ENCODE results near the gene GAP43.
"Not testable (repeated sequence)": the region's sequence is repeated elsewhere in the genome, so short reads cannot be mapped to it uniquely, and the experiment has no call there.

Gene GAP43

GRCh38 chr3:115692887-115693524, 69.7 kb downstream of the GAP43 start:
- H3K4me3 ChIP-seq (ENCODE audit: low read depth, low read length), result no peak overlapping the region

- H3K4me3 ChIP-seq (ENCODE audit: low read depth, low read length), result no peak overlapping the region
Measured at GRCh38 chr3:115693868-115694267, 70.6 kb downstream of the GAP43 start.

GRCh38 chr3:115695090-115695489, 71.8 kb downstream of the GAP43 start:
- H3K4me3 ChIP-seq (ENCODE audit: low read depth, low read length), result no peak overlapping the region

GRCh38 chr3:115697263-115698053, 74.1 kb downstream of the GAP43 start:
- H3K4me3 ChIP-seq (ENCODE audit: low read depth, low read length), result no peak overlapping the region

- H3K4me3 ChIP-seq (ENCODE audit: low read depth, low read length), result no peak overlapping the region
Measured at GRCh38 chr3:115698851-115699591, 75.7 kb downstream of the GAP43 start.

- H3K4me3 ChIP-seq (ENCODE audit: low read depth, low read length), result no peak overlapping the region
Measured at GRCh38 chr3:115699706-115700105, 76.4 kb downstream of the GAP43 start.

- H3K4me3 ChIP-seq (ENCODE audit: low read depth, low read length), result no peak overlapping the region
Measured at GRCh38 chr3:115702598-115702997, 79.3 kb downstream of the GAP43 start.

- H3K4me3 ChIP-seq (ENCODE audit: low read depth, low read length), result no peak overlapping the region
Measured at GRCh38 chr3:115704661-115705338, 81.5 kb downstream of the GAP43 start.

GRCh38 chr3:115706311-115706829, 83.1 kb downstream of the GAP43 start:
- H3K4me3 ChIP-seq (ENCODE audit: low read depth, low read length), result no peak overlapping the region

GRCh38 chr3:115708540-115708939, 85.2 kb downstream of the GAP43 start:
- no peak overlapping the region for H3K4me3 ChIP-seq (ENCODE audit: low read depth, low read length)

GRCh38 chr3:115709093-115709492, 85.8 kb downstream of the GAP43 start:
- no peak overlapping the region for H3K4me3 ChIP-seq (ENCODE audit: low read depth, low read length)

- H3K4me3 ChIP-seq (ENCODE audit: low read depth, low read length), result no peak overlapping the region
Measured at GRCh38 chr3:115709931-115710330, 86.6 kb downstream of the GAP43 start.

- no peak overlapping the region for H3K4me3 ChIP-seq (ENCODE audit: low read depth, low read length)
Measured at GRCh38 chr3:115710799-115711198, 87.5 kb downstream of the GAP43 start.

GRCh38 chr3:115712871-115713270, 89.6 kb downstream of the GAP43 start:
- no peak overlapping the region for H3K4me3 ChIP-seq (ENCODE audit: low read depth, low read length)

GRCh38 chr3:115713284-115713683, 90.0 kb downstream of the GAP43 start:
- no peak overlapping the region for H3K4me3 ChIP-seq (ENCODE audit: low read depth, low read length)

GRCh38 chr3:115715241-115715745, 92.0 kb downstream of the GAP43 start:
- H3K4me3 ChIP-seq (ENCODE audit: low read depth, low read length), result no peak overlapping the region

- H3K4me3 ChIP-seq (ENCODE audit: low read depth, low read length), result no peak overlapping the region
Measured at GRCh38 chr3:115720983-115721382, 97.7 kb downstream of the GAP43 start.

- no peak overlapping the region for H3K4me3 ChIP-seq (ENCODE audit: low read depth, low read length)
Measured at GRCh38 chr3:115725800-115726199, 102.5 kb downstream of the GAP43 start.

GRCh38 chr3:115727135-115727534, 103.8 kb downstream of the GAP43 start:
- H3K4me3 ChIP-seq (ENCODE audit: low read depth, low read length), result no peak overlapping the region

- H3K4me3 ChIP-seq (ENCODE audit: low read depth, low read length), result no peak overlapping the region
Measured at GRCh38 chr3:115728013-115728412, 104.7 kb downstream of the GAP43 start.

- not testable (repeated sequence) for H3K4me3 ChIP-seq (ENCODE audit: low read depth, low read length)
Measured at GRCh38 chr3:115736341-115736740, 113.0 kb downstream of the GAP43 start.
